ENCODE measurements around the gene F7.

Gene F7

DNA sequence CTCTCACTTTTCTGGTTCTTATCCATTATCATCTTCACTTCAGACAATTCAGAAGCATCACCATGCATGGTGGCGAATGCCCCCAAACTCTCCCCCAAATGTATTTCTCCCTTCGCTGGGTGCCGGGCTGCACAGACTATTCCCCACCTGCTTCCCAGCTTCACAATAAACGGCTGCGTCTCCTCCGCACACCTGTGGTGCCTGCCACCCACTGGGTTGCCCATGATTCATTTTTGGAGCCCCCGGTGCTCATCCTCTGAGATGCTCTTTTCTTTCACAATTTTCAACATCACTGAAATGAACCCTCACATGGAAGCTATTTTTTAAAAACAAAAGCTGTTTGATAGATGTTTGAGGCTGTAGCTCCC is 14.2 kb downstream of the F7 start:
- Histone ChIP-seq H3K9me3 (ENCODE audit: control insufficient read depth, insufficient read depth, low read depth, low read length) (no peaks in the 10 kb centered on the region), H3K36me3 (ENCODE audit: control insufficient read depth in 2 of 2, insufficient read depth in 1 of 2, low read length in 2 of 2) (no peaks in the 10 kb centered on the region), H3K4me3 (ENCODE audit: low read depth, low read length) (no peak overlapping the region), H3K27ac (ENCODE audit: extremely low read depth, low read depth, low read length) (no peak overlapping the region), H3K4me1 (ENCODE audit: control insufficient read depth, insufficient read depth, low read length) (no peaks in the 10 kb centered on the region)
- ChIA-PET CTCF (interaction anchor here (0.5 kb wide), 1 partner anchor 84 kb away, joined by 3 read pairs; no protein-coding TSS in a partner anchor), POLR2A (interaction anchor here (0.6 kb wide), 1 partner anchor 179 kb away, joined by 3 read pairs; no protein-coding TSS in a partner anchor)
- no peak for TF ChIP-seq ZNF121 (tag by site-specific recombination; IDR thresholded peaks at IDR 0.05)
- TF ChIP-seq, protein P1, sequence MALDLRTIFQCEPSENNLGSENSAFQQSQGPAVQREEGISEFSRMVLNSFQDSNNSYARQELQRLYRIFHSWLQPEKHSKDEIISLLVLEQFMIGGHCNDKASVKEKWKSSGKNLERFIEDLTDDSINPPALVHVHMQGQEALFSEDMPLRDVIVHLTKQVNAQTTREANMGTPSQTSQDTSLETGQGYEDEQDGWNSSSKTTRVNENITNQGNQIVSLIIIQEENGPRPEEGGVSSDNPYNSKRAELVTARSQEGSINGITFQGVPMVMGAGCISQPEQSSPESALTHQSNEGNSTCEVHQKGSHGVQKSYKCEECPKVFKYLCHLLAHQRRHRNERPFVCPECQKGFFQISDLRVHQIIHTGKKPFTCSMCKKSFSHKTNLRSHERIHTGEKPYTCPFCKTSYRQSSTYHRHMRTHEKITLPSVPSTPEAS (tag by site-specific recombination; IDR thresholded peaks at IDR 0.05), result no peak
- TF ChIP-seq ZBTB8A (tag by site-specific recombination; IDR thresholded peaks at IDR 0.05), result no peak
- no peak for TF ChIP-seq SCRT2 (tag by site-specific recombination; IDR thresholded peaks at IDR 0.05)
- TF ChIP-seq, protein P2, sequence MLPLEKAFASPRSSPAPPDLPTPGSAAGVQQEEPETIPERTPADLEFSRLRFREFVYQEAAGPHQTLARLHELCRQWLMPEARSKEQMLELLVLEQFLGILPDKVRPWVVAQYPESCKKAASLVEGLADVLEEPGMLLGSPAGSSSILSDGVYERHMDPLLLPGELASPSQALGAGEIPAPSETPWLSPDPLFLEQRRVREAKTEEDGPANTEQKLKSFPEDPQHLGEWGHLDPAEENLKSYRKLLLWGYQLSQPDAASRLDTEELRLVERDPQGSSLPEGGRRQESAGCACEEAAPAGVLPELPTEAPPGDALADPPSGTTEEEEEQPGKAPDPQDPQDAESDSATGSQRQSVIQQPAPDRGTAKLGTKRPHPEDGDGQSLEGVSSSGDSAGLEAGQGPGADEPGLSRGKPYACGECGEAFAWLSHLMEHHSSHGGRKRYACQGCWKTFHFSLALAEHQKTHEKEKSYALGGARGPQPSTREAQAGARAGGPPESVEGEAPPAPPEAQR (tag by site-specific recombination; IDR thresholded peaks at IDR 0.05), result no peak
- no peak for TF ChIP-seq ZNF366 (tag by site-specific recombination; conservative IDR thresholded peaks at IDR 0.05)
- TF ChIP-seq GLI4 (tag by site-specific recombination; IDR thresholded peaks at IDR 0.05), result no peak
- TF ChIP-seq SP7 (tag by site-specific recombination; IDR thresholded peaks at IDR 0.05), result no peak
- TF ChIP-seq, protein P3, sequence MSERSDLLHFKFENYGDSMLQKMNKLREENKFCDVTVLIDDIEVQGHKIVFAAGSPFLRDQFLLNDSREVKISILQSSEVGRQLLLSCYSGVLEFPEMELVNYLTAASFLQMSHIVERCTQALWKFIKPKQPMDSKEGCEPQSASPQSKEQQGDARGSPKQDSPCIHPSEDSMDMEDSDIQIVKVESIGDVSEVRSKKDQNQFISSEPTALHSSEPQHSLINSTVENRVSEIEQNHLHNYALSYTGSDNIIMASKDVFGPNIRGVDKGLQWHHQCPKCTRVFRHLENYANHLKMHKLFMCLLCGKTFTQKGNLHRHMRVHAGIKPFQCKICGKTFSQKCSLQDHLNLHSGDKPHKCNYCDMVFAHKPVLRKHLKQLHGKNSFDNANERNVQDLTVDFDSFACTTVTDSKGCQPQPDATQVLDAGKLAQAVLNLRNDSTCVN (tag by site-specific recombination; optimal IDR thresholded peaks at IDR 0.05), result no peak
- TF ChIP-seq ZNF391 (tag by site-specific recombination; IDR thresholded peaks at IDR 0.05; ENCODE audit: borderline replicate concordance, low read depth), result no peak

DNA sequence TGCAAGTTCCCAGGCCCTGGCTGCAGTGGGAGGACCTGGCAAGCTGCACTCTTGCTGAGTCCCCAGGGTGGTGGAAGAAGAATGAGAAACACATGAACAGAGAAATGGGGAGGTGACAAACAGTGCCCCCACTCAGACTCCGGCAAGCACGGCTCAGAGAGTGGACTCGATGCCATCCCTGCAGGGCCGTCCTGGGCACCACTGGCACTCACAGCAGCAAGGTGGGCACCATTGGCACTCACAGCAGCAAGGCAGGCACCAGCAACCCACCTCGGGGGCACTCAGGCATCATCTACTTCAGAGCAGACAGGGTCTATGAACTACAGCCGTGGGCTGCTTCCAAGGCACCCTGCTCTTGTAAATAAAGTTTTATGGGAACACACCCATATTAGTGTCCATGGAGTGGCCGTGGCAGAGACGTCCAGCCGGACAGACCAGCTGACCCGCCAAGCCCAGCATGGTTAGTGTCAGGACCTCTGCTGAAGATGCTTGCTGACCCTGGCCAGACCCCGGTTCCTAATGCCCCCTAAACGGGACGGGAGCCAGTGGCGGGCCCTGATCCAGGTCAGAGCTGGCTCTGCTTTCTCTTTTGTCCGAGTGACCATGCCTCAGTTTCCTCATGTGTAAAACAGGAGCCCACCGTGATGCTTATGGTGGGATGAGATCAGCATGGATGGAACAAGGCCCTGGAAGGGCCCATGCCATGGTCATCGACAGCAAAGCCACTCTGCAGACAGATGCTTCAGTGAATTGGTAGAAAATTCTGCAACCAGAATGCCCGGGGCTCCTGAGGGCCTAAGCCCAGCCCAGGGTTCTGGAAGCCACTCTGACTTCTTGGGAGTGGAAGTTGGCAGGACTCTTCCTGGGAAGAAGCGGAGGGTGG is 14.9 kb downstream of the F7 start:
- H3K4me3 ChIP-seq (ENCODE audit: low read depth, low read length), result no peak overlapping the region
- no peaks in the 10 kb centered on the region for H3K4me1 ChIP-seq (ENCODE audit: control insufficient read depth, insufficient read depth, low read length)
- ChIA-PET POLR2A (interaction anchor here (0.6 kb wide), 1 partner anchor 178 kb away, joined by 3 read pairs; no protein-coding TSS in a partner anchor), CTCF (no interaction called here)
- no peak overlapping the region for H3K27ac ChIP-seq (ENCODE audit: extremely low read depth, low read depth, low read length)
- H3K36me3 ChIP-seq (ENCODE audit: control insufficient read depth in 2 of 2, insufficient read depth in 1 of 2, low read length in 2 of 2), result no peaks in the 10 kb centered on the region
- TF ChIP-seq ZNF433 (tag by site-specific recombination; IDR thresholded peaks at IDR 0.05; ENCODE audit: low read depth) (no peak), ZNF530 (tag by site-specific recombination; IDR thresholded peaks at IDR 0.05; ENCODE audit: low read depth) (no peak), ZNF155 (tag by site-specific recombination; IDR thresholded peaks at IDR 0.05) (no peak), ZNF169 (tag by site-specific recombination; IDR thresholded peaks at IDR 0.05) (no peak), KLF8 (tag by site-specific recombination; IDR thresholded peaks at IDR 0.05) (no peak), BCL11A (tag by site-specific recombination; IDR thresholded peaks at IDR 0.05; ENCODE audit: low read depth) (no peak)
- H3K9me3 ChIP-seq (ENCODE audit: control insufficient read depth, insufficient read depth, low read depth, low read length), result no peaks in the 10 kb centered on the region

DNA sequence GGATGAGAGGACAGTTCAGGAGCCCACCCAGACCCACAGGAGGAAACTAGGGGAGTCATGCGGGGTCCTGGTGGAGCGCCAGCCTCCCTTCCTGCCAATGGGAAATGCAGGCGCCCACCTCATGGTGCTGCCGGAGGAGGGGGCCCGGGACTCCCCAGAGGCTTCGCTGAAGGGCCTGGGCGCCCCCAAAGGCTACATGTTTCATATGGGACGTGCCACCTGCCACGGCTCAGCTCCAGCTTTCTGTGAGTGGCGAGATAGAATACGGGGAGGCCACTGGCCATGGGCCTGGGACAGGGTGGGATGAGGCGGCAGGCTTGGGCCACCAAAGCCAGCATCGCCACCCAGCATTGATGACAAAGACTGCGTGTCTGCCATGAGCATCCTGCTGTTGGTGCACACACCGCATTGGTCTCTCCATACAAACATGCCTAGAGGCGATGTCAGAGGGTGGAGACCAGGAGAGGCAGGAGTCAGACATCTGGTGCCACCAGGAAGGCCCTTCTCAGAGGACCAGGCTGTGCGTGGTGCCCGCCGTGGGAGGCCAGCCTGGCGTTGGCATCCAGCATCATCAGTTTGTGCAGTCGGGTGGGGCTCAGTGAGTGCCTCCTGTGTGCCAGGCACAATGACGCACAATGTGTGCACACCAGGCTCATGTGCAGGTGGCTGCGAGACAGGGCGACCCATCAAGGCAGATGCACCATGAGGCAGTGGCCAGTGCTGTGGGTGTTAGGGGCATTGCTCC is 15.8 kb downstream of the F7 start:
- Histone ChIP-seq H3K36me3 (ENCODE audit: control insufficient read depth in 2 of 2, insufficient read depth in 1 of 2, low read length in 2 of 2) (no peaks in the 10 kb centered on the region), H3K9me3 (ENCODE audit: control insufficient read depth, insufficient read depth, low read depth, low read length) (no peaks in the 10 kb centered on the region), H3K27ac (ENCODE audit: extremely low read depth, low read depth, low read length) (no peak overlapping the region), H3K4me1 (ENCODE audit: control insufficient read depth, insufficient read depth, low read length) (no peaks in the 10 kb centered on the region), H3K4me3 (ENCODE audit: low read depth, low read length) (no peak overlapping the region)
- no peak for TF ChIP-seq ZNF791 (tag by site-specific recombination; IDR thresholded peaks at IDR 0.05)
- POLR2A ChIA-PET, result no interaction called here
- CTCF ChIA-PET, result no interaction called here

Measured in HEK293 (cell line).